K562 (cell line): ENCODE measurements around the gene LY6G5B. TPM values are rescaled to one million over a fixed set of nuclear protein-coding genes. Genes with fewer than 3 reads are reported as not detected.

Experiments used
- ARID3A ChIP-seq: IDR thresholded peaks from 2 replicates; pipeline ENCODE4 v1.6.1; 2012; ENCODE audit warnings: low read depth, low read length, improper control_type of control experiment, borderline replicate concordance
- DPF2 ChIP-seq: fragments of 450-650 bp; IDR thresholded peaks from 2 replicates; pipeline ENCODE4 v1.6.1; 2016
- KAT8 ChIP-seq: fragments of 450-650 bp; IDR thresholded peaks from 2 replicates; pipeline ENCODE4 v1.6.1; 2016; ENCODE audit warnings: low read depth, mild to moderate bottlenecking
- KHSRP ChIP-seq: fragments of 450-650 bp; IDR thresholded peaks from 2 replicates; pipeline ENCODE4 v1.6.1; 2017
- NCOA2 ChIP-seq, 2 experiments: fragments of 450-650 bp; IDR thresholded peaks; 2 replicates each; pipeline ENCODE4 v1.6.1; 2018; ENCODE audit warnings: mild to moderate bottlenecking in 2 of 2, moderate library complexity in 1 of 2; ENCODE audit not compliant: partially characterized antibody in 2 of 2
- NFE2L1 ChIP-seq: fragments of 450-650 bp; IDR thresholded peaks from 2 replicates; pipeline ENCODE4 v1.6.1; 2016; ENCODE audit warnings: missing genetic modification characterization, low read depth, mild to moderate bottlenecking, missing compliant biosample characterization, moderate library complexity, borderline replicate concordance
- RUNX1 ChIP-seq: sonication (generic); IDR thresholded peaks from 2 replicates; pipeline ENCODE4 v1.6.1; 2016; ENCODE audit warnings: antibody characterized with exemption, low read depth
- polyA plus RNA-seq, 8 experiments: library from polyadenylated mRNA; depleted of rRNA in 4 of 8; stranded (reverse) in 5 of 8; unstranded in 3 of 8; fragments of >200 nt; fragmentation: Nextera tagmentation in 2 of 8; fragmentation: Illumina TruSeq in 1 of 8; extraction: Ambion mirVana in 2 of 8; extraction: Trizol in 1 of 8; gene quantifications; 2 replicates each; pipeline versions ENCODE4 v1.2.1 to v1.2.3, GENCODE V29; 2011 to 2014; ENCODE audit warnings: inconsistent platforms in 1 of 8, missing spikeins in 1 of 8
- total RNA-seq, 7 experiments: library from RNA; depleted of rRNA in 6 of 7; stranded (reverse); fragments of >200 nt in 6 of 7; fragmentation: Illumina TruSeq in 2 of 7; extraction: Trizol in 2 of 7; gene quantifications; 2 replicates each; pipeline versions ENCODE4 v1.2.1 to v1.2.3, GENCODE V29; 2011 to 2021; ENCODE audit warnings: low replicate concordance in 1 of 7
- TF ChIP-seq, protein P1 (sequence below): fragments of 450-650 bp; IDR thresholded peaks from 2 replicates; pipeline ENCODE4 v1.6.1; 2016; ENCODE audit warnings: mild to moderate bottlenecking, moderate library complexity
- TF ChIP-seq, protein P2 (sequence below): fragments of 250-450 bp; sonication (Bioruptor Pico); IDR thresholded peaks from 2 replicates; pipeline ENCODE4 v1.5.0; 2021; ENCODE audit warnings: mild to moderate bottlenecking, borderline replicate concordance

LY6G5B gene
- total and polyA plus RNA-seq, 9 of the 15 experiments (the other 6 are each of a cell fraction or from before 2014, with no cell fraction given), result 6.0 to 27.0 (median 7.5) TPM

- TF ChIP-seq, protein P1, sequence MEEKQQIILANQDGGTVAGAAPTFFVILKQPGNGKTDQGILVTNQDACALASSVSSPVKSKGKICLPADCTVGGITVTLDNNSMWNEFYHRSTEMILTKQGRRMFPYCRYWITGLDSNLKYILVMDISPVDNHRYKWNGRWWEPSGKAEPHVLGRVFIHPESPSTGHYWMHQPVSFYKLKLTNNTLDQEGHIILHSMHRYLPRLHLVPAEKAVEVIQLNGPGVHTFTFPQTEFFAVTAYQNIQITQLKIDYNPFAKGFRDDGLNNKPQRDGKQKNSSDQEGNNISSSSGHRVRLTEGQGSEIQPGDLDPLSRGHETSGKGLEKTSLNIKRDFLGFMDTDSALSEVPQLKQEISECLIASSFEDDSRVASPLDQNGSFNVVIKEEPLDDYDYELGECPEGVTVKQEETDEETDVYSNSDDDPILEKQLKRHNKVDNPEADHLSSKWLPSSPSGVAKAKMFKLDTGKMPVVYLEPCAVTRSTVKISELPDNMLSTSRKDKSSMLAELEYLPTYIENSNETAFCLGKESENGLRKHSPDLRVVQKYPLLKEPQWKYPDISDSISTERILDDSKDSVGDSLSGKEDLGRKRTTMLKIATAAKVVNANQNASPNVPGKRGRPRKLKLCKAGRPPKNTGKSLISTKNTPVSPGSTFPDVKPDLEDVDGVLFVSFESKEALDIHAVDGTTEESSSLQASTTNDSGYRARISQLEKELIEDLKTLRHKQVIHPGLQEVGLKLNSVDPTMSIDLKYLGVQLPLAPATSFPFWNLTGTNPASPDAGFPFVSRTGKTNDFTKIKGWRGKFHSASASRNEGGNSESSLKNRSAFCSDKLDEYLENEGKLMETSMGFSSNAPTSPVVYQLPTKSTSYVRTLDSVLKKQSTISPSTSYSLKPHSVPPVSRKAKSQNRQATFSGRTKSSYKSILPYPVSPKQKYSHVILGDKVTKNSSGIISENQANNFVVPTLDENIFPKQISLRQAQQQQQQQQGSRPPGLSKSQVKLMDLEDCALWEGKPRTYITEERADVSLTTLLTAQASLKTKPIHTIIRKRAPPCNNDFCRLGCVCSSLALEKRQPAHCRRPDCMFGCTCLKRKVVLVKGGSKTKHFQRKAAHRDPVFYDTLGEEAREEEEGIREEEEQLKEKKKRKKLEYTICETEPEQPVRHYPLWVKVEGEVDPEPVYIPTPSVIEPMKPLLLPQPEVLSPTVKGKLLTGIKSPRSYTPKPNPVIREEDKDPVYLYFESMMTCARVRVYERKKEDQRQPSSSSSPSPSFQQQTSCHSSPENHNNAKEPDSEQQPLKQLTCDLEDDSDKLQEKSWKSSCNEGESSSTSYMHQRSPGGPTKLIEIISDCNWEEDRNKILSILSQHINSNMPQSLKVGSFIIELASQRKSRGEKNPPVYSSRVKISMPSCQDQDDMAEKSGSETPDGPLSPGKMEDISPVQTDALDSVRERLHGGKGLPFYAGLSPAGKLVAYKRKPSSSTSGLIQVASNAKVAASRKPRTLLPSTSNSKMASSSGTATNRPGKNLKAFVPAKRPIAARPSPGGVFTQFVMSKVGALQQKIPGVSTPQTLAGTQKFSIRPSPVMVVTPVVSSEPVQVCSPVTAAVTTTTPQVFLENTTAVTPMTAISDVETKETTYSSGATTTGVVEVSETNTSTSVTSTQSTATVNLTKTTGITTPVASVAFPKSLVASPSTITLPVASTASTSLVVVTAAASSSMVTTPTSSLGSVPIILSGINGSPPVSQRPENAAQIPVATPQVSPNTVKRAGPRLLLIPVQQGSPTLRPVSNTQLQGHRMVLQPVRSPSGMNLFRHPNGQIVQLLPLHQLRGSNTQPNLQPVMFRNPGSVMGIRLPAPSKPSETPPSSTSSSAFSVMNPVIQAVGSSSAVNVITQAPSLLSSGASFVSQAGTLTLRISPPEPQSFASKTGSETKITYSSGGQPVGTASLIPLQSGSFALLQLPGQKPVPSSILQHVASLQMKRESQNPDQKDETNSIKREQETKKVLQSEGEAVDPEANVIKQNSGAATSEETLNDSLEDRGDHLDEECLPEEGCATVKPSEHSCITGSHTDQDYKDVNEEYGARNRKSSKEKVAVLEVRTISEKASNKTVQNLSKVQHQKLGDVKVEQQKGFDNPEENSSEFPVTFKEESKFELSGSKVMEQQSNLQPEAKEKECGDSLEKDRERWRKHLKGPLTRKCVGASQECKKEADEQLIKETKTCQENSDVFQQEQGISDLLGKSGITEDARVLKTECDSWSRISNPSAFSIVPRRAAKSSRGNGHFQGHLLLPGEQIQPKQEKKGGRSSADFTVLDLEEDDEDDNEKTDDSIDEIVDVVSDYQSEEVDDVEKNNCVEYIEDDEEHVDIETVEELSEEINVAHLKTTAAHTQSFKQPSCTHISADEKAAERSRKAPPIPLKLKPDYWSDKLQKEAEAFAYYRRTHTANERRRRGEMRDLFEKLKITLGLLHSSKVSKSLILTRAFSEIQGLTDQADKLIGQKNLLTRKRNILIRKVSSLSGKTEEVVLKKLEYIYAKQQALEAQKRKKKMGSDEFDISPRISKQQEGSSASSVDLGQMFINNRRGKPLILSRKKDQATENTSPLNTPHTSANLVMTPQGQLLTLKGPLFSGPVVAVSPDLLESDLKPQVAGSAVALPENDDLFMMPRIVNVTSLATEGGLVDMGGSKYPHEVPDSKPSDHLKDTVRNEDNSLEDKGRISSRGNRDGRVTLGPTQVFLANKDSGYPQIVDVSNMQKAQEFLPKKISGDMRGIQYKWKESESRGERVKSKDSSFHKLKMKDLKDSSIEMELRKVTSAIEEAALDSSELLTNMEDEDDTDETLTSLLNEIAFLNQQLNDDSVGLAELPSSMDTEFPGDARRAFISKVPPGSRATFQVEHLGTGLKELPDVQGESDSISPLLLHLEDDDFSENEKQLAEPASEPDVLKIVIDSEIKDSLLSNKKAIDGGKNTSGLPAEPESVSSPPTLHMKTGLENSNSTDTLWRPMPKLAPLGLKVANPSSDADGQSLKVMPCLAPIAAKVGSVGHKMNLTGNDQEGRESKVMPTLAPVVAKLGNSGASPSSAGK, result no peak
- no peak for TF ChIP-seq NCOA2 (IDR thresholded peaks at IDR 0.05; ENCODE audit: partially characterized antibody in 2 of 2)
- peak; percentile 44 for TF ChIP-seq DPF2
- TF ChIP-seq KHSRP, result no peak
- TF ChIP-seq KAT8, result peak; percentile 76; the same call in 1 of the 2 replicates
- peak; percentile 63 for TF ChIP-seq RUNX1
- peak; percentile 71; the same call in 1 of the 2 replicates for TF ChIP-seq ARID3A
- TF ChIP-seq, protein P2, sequence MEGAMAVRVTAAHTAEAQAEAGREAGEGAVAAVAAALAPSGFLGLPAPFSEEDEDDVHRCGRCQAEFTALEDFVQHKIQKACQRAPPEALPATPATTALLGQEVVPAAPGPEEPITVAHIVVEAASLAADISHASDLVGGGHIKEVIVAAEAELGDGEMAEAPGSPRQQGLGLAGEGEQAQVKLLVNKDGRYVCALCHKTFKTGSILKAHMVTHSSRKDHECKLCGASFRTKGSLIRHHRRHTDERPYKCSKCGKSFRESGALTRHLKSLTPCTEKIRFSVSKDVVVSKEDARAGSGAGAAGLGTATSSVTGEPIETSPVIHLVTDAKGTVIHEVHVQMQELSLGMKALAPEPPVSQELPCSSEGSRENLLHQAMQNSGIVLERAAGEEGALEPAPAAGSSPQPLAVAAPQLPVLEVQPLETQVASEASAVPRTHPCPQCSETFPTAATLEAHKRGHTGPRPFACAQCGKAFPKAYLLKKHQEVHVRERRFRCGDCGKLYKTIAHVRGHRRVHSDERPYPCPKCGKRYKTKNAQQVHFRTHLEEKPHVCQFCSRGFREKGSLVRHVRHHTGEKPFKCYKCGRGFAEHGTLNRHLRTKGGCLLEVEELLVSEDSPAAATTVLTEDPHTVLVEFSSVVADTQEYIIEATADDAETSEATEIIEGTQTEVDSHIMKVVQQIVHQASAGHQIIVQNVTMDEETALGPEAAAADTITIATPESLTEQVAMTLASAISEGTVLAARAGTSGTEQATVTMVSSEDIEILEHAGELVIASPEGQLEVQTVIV (CRISPR knock-in tag), result no peak
- TF ChIP-seq NFE2L1 (tag), result no peak
Observed at GRCh38 chr6:31664790-31665500, 4.8 kb upstream of the LY6G5B start, which contains the start of gene GPANK1 (continued).
